Activated CD8-positive, alpha-beta memory T cell treated with anti-CD3 and anti-CD28 coated beads, Interleukin-2, amount 50 U/mL, for 24 hours (primary cell): ENCODE results near the gene NOXO1.

ENCODE experiments used
- DNase-seq: peaks from one replicate; pipeline ENCODE4 v3.0.0-alpha.2; 2020; ENCODE audit errors: extremely low read depth

NOXO1 gene

DNA sequence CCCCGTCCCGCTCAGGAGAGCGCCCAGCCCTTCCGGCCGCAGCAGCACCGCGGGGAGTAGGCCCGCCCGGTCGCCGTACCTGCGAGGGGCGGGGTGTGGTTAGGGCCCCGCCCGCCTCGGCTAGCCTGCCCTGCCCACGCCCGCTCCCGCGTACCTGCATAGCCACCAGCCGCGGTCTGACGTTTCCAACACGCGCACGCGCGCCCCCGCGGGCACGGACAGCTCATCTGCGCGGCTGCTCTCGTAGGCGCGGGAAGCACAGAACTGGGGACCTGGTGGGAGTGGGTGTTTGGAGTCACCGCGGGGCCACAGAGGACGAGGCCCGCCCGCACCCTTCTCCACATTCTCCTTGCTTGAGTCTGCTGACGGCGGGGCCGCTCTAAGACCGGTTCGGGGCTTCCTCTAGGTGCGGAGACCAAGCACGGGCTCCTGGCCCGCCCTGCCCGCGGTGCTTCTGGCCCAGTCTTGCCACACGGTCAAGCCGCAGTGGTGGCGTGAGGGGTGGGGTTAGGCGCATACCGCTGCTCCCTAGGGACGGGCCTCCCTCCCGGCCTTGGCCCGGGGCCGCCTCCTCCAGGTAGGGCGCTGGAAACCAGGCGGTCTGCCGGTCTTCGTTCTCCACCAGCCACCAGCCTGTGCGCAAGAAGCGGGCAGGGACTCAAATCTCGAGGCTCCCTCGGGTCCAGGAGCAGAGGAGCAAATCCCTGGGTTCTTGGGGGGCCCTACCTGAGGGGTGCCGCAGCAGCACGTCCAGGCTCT lies 1.8 kb downstream of the NOXO1 start:
- no peak for DNase-seq

DNA sequence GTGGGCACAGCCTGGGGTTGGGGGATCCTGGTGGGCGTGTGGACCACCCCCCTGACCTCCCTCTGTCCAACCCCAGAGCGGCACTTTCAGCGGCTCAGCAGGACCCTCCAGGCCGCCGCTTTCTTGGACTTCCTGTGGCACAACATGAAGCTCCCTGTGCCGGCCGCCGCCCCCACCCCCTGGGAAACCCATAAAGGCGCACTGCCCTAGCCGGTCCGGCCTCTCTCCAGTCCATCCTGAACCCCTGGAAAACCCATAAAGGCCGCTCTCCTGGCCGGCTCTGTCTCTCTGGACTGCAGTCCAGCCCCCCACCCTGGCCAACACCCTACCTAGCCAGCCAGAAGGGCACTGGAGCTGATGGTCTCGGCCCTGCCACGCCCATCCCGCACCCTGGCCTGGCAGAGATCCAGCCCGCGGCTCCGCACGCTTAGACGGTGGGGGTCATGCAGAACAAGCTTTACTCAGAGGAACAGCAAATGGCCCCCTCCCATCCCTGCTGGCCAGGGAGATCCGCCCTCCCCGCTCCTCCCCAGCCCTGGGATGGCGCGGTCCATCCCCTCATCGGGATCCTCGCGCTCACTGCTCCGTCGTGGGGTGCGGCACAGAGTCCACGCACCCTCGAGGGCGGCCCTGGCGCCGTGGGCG lies 2.7 kb downstream of the NOXO1 start:
- DNase-seq = no peak

DNA sequence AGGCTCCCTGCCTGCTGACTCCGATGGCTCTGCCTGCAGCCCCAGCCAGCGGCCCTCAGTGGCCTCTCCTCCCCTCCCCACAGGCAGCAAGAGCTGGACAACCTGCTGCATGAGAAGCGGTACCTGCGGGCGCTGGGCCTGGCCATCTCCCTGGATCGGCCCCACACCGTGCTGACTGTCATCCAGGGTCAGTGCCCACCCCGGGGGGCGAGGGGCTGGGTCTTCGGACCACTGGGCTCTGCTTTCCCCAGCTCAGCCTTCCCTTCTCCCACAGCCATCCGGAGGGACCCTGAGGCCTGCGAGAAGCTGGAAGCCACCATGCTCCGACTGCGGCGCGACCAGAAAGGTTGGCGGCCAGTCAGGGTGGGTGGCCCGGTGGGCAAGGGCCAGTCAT lies 3.4 kb downstream of the NOXO1 start:
- no peak for DNase-seq

DNA sequence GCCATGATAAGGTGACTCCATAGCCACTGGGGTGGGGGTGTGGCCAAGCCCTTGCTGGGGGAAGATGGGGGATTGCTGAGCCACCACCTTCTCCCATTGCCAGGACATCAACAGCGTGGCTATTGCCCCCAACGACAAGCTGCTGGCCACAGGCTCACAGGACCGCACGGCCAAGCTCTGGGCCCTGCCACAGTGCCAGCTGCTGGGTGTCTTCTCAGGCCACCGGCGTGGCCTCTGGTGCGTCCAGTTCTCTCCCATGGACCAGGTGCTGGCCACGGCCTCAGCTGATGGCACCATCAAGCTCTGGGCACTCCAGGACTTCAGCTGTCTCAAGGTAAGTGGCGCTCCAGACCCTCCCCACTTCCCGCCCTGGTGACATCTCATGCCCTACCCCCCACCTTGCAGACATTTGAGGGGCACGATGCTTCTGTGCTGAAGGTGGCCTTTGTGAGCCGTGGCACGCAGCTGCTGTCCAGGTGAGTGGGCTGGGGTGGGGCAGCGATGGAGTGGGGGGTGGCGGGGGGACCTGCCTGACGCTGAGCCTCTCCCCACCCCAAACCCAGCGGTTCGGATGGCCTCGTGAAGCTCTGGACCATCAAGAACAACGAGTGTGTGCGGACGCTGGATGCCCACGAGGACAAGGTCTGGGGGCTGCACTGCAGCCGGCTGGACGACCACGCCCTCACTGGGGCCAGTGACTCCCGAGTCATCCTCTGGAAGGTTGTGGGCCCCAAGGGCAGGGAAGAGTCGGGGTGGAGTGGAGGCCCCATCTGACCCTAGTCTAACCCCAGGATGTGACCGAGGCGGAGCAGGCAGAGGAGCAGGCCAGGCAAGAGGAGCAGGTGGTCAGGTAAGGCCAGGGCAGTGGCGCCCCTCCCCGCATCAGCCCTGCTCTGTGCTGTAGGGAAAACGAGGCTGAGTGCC lies 4.1 kb downstream of the NOXO1 start:
- no peak for DNase-seq

DNA sequence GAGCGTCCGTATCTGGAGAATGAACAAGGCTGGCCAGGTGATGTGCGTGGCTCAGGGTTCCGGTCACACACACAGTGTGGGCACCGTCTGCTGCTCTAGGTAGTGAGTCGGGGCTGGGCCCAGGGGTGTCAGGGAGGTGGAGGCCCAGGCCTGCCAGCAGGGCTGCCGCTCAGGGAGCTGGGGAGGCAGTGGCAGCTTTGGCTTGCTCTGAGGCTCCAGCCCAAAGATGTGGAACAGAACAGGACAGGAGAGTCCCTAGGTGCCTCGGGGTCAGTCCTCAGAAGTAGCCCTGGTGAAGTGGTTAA lies 5.1 kb downstream of the NOXO1 start:
- no peak for DNase-seq

DNA sequence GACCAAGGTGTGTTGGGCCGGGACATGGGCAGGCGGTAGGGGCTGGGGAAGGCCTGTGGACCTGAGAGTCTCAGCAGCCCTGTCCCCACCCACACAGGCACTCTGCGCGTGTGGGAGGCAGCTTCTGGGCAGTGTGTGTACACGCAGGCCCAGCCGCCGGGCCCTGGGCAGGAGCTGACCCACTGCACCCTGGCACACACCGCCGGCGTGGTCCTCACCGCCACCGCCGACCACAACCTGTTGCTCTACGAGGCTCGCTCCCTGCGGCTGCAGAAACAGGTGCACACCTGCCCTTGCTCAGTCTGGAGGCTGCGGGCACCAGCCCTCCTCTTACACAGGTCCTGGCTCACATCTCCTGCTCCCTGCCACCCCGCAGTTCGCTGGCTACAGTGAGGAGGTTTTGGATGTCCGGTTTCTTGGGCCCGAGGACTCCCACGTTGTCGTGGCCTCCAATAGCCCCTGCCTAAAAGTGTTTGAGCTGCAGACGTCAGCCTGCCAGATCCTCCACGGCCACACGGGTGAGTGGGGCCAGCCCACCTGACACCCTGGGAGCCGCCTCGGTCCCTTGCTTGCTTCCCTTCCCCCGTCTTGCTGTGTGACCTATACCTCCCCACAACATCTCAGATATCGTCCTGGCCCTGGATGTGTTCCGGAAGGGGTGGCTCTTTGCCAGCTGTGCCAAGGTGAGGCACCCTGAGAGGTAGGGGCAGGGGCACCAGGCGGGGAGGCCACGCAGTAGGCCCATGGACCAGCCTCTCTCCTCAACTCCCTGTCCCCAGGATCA lies 5.6 kb downstream of the NOXO1 start:
- no peak for DNase-seq

DNA sequence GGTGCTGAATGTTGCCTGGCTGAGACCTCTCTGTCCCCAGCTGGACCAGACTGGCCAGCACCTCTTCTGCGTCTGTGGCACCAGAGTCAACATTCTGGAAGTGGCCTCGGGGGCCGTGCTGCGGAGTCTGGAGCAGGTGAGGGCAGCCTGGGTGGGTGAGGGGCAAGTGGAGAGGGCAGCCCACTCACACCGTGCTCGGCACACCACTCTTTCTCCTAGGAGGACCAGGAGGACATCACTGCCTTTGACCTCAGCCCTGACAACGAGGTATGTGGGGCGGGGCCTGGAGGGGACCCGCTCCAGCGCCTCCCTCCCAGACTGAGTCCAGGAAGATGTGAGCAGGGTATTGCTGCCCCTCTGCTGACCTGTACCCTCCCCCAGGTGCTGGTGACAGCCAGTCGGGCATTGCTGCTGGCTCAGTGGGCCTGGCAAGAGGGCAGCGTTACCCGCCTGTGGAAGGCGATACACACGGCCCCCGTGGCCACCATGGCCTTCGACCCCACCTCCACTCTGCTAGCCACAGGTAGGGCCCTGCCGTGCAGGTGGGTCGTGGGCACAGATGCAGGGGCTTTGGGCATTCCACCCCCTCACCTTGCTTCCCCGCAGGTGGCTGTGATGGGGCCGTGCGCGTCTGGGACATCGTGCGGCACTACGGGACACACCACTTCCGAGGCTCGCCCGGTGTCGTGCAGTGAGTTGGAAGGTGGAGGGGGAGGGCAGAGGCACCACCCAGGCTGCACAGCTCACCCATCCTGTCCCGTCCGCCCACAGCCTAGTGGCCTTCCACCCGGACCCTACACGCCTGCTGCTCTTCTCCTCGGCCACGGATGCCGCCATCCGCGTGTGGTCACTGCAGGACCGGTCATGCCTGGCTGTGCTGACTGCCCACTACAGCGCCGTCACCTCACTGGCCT lies 6.9 kb downstream of the NOXO1 start:
- no peak for DNase-seq

DNA sequence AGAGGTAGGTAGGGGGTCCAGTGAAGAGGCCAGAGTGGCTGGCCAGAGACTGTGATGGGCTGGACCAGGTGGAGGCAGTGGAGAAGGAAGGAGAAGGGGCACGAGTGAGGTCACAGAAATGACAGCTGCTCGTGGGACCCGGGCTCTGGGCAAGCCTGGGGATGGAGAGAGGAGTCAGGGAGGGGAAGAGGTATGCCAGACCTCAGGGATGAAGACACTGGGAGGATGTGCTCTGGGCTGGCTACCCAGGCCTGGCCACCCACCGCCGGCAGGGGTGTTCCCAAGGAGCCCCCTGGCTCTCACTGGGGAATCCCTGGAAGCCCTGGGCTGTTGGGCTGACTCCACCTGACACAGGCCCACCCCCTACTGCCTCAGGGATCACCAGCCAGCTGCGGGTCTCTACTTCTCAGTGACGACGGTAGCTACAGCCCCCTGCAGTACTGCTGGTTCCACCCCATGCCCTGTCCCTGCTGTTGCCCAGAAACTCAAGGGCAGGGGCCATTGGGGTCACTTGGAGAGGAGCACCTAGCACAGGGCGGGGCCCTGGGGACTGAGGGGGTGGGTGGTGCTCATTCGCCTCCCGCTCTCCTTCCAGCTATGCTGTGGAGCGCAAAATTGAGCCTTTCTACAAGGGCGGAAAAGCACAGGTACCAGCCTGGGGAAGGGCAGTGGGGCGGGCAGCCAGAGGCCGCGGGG lies 7.7 kb downstream of the NOXO1 start:
- no peak for DNase-seq

DNA sequence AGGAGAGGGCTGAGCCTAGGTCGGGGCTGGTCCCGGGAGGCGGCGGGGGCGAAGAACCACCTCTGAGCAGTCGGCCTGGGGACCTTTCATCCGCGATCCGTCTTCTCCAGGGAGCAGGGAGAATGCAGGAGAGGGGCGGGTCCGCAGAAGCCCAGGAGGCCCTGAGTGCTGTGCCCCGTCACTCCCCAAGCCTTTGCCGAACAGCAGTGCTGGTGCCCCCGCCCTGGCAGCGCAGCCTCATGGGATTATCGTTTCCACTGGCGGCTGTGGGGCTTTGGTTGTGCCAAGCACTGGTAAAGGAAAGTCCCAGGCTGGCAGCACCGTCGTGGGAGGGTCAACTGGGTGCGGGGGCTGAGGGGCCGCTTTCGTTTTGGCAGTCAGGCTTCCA lies 8.8 kb downstream of the NOXO1 start:
- DNase-seq = no peak

DNA sequence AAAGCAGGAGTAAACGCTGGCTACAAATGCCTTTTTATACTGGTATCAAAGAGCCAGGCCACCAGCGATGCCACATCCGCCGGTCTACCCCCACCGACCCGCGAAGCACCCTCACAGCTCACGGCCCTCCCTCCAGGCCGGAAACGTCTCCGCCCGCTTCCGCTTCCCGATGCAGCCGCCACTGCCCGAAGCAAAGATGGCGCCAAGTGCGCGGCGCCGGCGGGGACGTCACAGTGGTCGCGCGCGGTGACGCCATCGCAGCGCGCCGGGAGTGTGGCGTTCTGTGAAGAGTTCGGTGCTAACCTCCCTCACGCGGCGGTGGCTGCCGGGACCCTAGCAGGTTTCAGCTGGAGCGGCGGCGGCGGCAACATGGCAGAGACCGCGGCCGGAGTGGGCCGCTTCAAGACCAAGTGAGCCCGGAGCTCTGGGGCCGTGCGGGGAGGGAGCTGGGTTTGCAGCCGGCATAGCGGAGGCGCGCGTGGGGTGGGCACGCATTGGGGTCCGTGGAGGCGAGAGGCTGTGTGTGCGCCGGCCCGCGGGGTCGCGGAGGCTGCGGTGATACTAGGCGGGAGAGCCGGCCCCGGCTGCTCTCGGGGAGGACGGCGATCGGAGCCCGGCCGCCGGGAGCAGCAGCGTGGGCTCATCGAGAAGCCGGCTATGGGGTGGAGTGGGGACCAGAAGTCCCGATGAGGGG lies 9.3 kb downstream of the NOXO1 start, which contains the start of gene TBL3:
TSS of gene TBL3 (plus strand) at position 258 of the 694 bp plus-strand sequence. CDS start at position 370, 112 bp downstream.
- DNase-seq = peak; percentile 89

DNA sequence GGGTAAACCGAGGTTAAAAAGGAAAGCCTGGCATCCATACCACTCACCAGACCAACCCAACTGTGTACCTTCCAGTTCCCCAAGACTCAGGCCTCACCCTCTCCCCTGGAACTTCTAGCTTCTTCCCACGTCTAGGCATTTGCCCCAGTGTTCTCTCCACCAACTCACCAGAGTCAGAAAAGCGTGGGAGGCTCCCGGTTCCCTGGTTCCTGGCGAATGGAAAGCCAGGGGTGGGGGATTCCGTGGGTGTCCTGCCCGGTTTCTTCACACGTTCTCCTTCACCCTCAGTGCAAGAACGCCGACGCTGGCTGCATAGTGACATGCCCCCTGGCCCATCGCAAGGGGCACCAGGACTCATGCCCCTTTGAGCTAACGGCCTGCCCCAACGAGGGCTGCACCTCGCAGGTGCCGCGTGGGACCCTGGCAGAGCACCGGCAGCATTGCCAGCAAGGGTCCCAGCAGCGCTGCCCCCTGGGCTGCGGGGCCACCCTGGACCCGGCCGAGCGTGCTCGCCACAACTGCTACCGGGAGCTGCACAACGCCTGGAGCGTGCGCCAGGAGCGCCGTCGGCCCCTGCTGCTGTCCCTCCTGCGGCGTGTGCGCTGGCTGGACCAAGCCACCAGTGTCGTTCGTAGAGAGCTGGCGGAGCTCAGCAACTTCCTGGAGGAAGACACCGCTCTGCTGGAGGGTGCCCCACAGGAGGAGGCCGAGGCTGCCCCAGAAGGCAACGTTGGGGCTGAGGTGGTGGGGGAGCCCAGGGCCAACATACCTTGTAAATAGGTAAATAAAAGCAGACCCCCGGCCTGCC lies 12.9 kb downstream of the NOXO1 start:
- DNase-seq = no peak

DNA sequence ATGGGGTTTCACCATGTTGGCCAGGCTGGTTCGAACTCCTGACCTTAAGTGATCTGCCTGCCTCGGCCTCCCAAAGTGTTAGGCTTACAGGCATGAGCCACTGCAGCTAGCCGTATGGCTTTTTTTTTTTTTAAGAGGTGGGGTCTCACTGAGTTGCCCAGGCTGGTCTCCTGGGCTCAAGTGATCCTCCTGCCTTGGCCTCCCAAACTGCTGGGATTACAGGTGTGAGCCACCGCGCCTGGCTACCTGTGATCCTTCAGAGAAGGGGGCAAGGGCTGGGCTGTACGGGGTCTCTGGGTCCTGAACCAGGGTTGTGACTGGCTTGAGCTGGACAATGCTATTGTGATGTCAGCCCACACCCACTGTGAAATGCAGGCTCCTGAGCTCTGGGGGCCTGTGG lies 14.8 kb downstream of the NOXO1 start, which contains the start of gene RNF151:
TSS of gene RNF151 (plus strand) at position 397 of the 400 bp plus-strand sequence. CDS start 26 bp downstream, outside the sequence.
- DNase-seq = no peak

DNA sequence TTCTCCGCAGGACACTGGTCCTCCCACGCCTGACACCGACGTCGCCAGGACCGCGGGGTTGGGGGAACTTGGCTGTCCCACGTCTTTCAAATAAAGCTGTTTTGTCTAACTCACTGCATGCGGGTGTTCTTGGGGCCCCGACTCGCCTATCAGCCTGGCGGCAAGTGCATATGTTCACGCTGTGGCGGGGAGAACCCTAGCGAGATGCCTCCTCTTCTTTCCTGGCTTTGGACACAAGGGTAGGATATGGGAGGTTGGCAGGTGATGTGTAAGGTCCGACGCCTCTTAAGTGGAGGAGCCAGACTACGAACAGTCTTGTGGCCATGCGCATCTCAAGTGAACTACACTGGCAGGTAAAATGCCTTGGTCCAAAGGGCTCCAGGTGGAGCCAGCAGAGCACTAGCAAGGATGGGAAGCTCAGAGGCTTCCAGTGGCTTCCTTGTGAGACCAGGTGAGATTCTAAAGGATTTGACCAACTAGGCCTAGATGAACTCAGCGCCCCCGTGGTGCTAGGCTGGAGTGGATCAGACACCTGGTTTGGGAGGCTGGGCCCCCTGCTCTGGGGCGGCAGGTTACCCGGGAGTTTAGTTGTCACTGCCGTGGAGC lies 15.8 kb downstream of the NOXO1 start:
- DNase-seq = no peak

DNA sequence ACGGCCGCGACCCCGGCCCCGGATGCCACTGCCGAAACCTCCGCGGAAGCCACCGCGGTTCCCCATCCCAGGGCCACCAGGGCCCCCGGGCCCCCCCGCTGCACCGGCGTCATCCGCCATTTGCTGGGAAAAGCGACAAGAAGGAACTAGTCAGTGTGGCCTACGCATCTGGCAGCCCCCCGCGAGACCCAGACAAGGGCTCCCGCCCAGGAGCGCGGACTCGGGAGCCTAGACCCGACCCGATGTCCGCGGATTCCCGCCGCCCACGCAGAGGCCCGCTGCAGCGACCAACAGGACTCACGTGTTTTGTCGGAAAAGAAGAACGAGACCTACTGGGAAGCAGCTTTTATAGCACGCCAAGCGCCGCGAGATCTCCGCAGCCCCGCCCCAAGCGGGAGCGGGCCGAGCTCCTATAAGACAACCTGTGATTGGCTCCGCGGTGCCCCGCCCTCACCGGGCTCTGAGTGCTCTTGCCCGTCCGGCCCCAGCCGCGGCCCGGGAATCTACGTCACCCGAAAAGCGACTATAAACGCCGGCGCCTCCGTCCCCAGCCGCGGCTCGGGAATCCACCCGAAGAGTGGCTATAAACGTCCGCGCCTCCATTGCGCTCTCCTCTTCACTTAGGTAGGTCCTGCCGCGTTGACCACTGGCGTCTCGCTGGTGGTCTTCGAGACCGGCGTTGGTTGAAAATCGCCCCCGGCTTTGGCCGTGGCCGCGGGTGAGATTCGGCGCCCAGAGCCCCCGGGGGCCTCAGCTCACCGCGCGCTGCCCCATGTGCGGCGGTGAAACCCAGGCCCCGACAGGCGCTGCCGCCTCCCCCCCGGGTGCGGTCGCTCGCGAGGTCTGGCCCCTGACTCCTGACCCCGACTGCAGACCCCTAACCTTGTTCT lies 16.5 kb downstream of the NOXO1 start, which contains the start of gene RPS2:
TSS of gene RPS2 (minus strand) at position 321 of the 890 bp plus-strand sequence. CDS start at position 120, 201 bp downstream.
- DNase-seq = peak; percentile 96

DNA sequence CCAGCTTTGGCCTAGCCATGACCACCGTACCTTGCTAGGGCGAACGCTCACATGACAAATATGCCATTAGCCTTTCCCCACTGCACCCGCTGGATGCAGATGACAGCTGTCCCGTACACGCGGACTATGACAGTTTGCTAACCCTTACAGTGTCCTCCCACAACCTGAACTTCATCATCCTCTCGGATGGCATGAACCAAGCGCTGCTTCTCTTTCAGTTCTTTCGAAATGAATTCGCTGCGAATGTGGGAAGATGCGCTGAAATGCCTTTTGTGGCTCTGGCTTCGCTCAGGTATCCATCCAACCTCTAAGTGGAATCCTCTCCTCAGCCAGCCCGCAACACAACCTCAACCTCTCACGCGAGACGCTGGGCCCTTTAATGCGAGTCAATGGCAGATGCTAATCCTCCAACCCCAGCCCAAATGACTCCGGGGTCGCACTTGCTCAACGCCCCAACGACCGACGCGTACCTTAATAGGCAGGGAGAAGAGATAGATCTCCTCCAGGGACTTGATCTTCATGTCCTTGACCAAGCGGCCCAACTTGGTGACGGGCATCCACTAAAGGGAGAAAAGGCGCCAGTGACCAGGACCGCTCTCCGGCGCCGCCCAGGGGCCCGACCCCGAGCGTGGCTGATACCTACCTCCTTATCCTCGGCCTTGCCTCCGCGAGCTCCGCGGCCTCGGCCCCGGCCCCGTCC lies 17.3 kb downstream of the NOXO1 start:
- DNase-seq = no peak
